Hepatocyte (in vitro differentiated cells): Measurements from ENCODE around the gene ADCY1. TPM values are rescaled to one million over a fixed set of nuclear protein-coding genes. Genes with fewer than 3 reads are reported as not detected.

ENCODE experiments used
- DNase-seq: peaks from one replicate; pipeline ENCODE4 v3.0.0-alpha.2; 2016; ENCODE audit warnings: low spot score
- H2AFZ ChIP-seq: fragments of 200-600 bp; sonication (generic); 2 replicates; pipeline ENCODE4 v1.6.0; 2016; ENCODE audit warnings: antibody characterized with exemption, mild to moderate bottlenecking
- H3K27ac ChIP-seq: fragments of 200-600 bp; sonication (generic); 2 replicates; pipeline ENCODE4 v1.5.1; 2016; ENCODE audit warnings: mild to moderate bottlenecking
- H3K27me3 ChIP-seq: fragments of 200-600 bp; sonication (generic); 2 replicates; pipeline ENCODE4 v1.6.1; 2016
- H3K36me3 ChIP-seq: fragments of 200-600 bp; sonication (generic); replicated peaks from 2 replicates; pipeline ENCODE4 v1.5.1; 2016; ENCODE audit warnings: low read depth; ENCODE audit not compliant: insufficient read depth
- H3K4me1 ChIP-seq: fragments of 200-600 bp; sonication (generic); 2 replicates; pipeline ENCODE4 v1.5.1; 2016; ENCODE audit warnings: mild to moderate bottlenecking, moderate library complexity; ENCODE audit not compliant: insufficient read depth
- H3K4me2 ChIP-seq: fragments of 200-600 bp; sonication (generic); 2 replicates; pipeline ENCODE4 v1.6.0; 2016
- H3K4me3 ChIP-seq: fragments of 200-600 bp; sonication (generic); 2 replicates; pipeline ENCODE4 v1.5.1; 2016; ENCODE audit warnings: mild to moderate bottlenecking
- H3K79me2 ChIP-seq: fragments of 200-600 bp; sonication (generic); 2 replicates; pipeline ENCODE4 v1.6.0; 2017; ENCODE audit warnings: mild to moderate bottlenecking
- H3K9me2 ChIP-seq: fragments of 200-600 bp; sonication (generic); replicated peaks from 2 replicates; pipeline ENCODE4 v1.6.0; 2017; ENCODE audit warnings: mild to moderate bottlenecking; ENCODE audit not compliant: insufficient read depth
- H3K9me3 ChIP-seq: fragments of 200-600 bp; sonication (generic); 2 replicates; pipeline ENCODE4 v1.5.1; 2016; ENCODE audit warnings: low read depth, mild to moderate bottlenecking
- H4K20me1 ChIP-seq: fragments of 200-600 bp; sonication (generic); 2 replicates; pipeline ENCODE4 v1.6.0; 2016; ENCODE audit warnings: mild to moderate bottlenecking; ENCODE audit not compliant: insufficient read depth, poor library complexity, severe bottlenecking
- CTCF ChIP-seq: fragments of 200-600 bp; sonication (generic); IDR thresholded peaks from 2 replicates; pipeline ENCODE4 v1.5.1; 2016; ENCODE audit warnings: antibody characterized with exemption, mild to moderate bottlenecking; ENCODE audit not compliant: poor library complexity
- EZH2 ChIP-seq: fragments of 200-600 bp; sonication (generic); IDR thresholded peaks from 2 replicates; pipeline ENCODE4 v1.6.1; 2016; ENCODE audit warnings: antibody characterized with exemption, mild to moderate bottlenecking, borderline replicate concordance
- EZH2phosphoT487 ChIP-seq: fragments of 200-600 bp; sonication (generic); IDR thresholded peaks from one replicate; pipeline ENCODE4 v1.6.1; 2018; ENCODE audit warnings: antibody characterized with exemption, mild to moderate bottlenecking, low read depth, moderate library complexity; ENCODE audit not compliant: unreplicated experiment, severe bottlenecking
- WGBS: methylation state at CpG from one replicate; pipeline ENCODE4 v1.1.6; 2016; ENCODE audit warnings: low lambda C conversion rate; ENCODE audit errors: missing lambda C conversion rate; 5-methylcytosine and 5-hydroxymethylcytosine counted together
- polyA plus RNA-seq: library from polyadenylated mRNA; unstranded; fragments of >200 nt; fragmentation: Nextera tagmentation; extraction: Ambion mirVana; gene quantifications from 2 replicates; pipeline ENCODE4 v1.2.1, GENCODE V29; 2016
- total RNA-seq: library from RNA; depleted of rRNA; stranded (reverse); fragments of >200 nt; gene quantifications from 2 replicates; pipeline ENCODE4 v1.2.3, GENCODE V29; 2014

Gene ADCY1
- total and polyA plus RNA-seq, 2 experiments from 2014 or later: 1.3 to 2.9 TPM

DNA sequence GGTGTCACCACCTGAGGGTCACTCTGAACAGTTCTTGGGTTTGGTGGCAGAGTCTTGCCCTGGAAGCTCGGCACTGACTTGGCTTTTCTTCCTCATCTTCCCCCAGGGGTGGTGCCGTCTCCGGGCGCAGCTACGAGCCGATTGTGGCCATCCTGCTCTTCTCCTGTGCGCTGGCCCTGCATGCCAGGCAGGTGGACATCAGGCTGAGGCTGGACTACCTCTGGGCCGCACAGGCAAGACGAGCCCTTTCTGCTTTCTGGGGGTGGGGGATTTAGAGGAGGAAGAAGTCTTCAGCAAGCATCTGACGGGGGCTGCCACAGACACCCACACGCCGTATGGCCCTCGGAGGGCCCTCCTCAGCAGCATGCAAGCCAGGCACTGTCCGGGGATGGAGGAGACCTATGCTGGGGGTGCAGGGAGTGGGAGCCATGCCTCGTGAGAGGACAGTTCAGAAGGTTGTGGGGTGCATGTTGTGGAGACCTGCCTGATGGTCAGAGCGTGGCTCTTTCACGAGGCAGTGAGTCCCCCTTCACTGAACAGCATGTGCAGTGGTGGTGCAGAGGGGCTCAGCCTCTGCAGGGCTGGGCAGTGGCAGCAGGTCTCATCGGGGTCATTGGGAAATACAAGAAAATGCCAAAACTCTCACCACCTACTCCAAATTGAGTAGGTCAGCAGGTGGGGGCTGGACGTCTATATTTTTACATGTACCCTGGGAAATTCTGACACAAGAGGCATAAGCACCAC lies 112.4 kb downstream of the ADCY1 start:
- H3K4me3 ChIP-seq: no peak overlapping the region
- H3K79me2 ChIP-seq: no peaks in the 10 kb centered on the region
- DNase-seq: no peak
- no peak overlapping the region for H2AFZ ChIP-seq
- no peaks in the 10 kb centered on the region for H3K9me2 ChIP-seq
- WGBS: 93% methylated on average over 19 of the region's 19 CpGs
- H3K36me3 ChIP-seq: no peaks in the 10 kb centered on the region
- no peak overlapping the region for H3K27ac ChIP-seq
- H3K4me1 ChIP-seq: peaks cover 10% of the 10 kb centered on the region
- TF ChIP-seq EZH2phosphoT487: no peak
- TF ChIP-seq CTCF: no peak
- TF ChIP-seq EZH2: no peak
- no peaks in the 10 kb centered on the region for H3K27me3 ChIP-seq
- H4K20me1 ChIP-seq: no peaks in the 10 kb centered on the region
- no peak overlapping the region for H3K4me2 ChIP-seq
- no peaks in the 10 kb centered on the region for H3K9me3 ChIP-seq

- 93% methylated on average over 3 of the region's 3 CpGs for WGBS
- H3K27me3 ChIP-seq: no peaks in the 10 kb centered on the region
- H3K4me1 ChIP-seq: peaks cover 10% of the 10 kb centered on the region
- H3K4me3 ChIP-seq: no peak overlapping the region
- TF ChIP-seq EZH2phosphoT487 (no peak), EZH2 (no peak), CTCF (no peak)
- no peak for DNase-seq
- H3K9me3 ChIP-seq: no peaks in the 10 kb centered on the region
- no peaks in the 10 kb centered on the region for H3K79me2 ChIP-seq
- H3K27ac ChIP-seq: no peak overlapping the region
- no peak overlapping the region for H2AFZ ChIP-seq
- H3K9me2 ChIP-seq: no peaks in the 10 kb centered on the region
- no peaks in the 10 kb centered on the region for H3K36me3 ChIP-seq
- H3K4me2 ChIP-seq: no peak overlapping the region
- no peaks in the 10 kb centered on the region for H4K20me1 ChIP-seq
These were observed 113.0 kb downstream of the ADCY1 start for GRCh38 chr7:45687185-45687560.

DNA sequence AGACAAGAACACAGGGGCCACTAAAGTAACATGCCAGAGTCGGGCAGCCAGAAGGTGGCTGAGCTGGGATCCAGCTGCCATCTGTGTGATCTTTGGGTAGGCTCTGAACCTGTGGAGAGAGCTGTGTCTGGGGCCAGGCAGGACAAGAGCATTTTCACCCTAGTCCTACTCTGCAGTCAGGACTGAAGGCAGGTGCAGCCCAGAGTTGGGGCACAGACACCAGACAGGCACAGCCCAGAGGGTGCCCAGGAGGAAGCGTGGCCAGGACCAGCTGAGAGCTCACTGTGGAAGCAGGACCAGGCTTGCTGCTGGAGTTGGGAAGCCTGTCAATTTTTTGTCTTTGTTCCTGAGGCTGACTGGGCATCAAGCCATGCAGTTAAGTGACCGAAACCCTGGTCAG lies 113.6 kb downstream of the ADCY1 start:
- 97% methylated on average over 3 of the region's 3 CpGs for WGBS
- no peak overlapping the region for H3K4me2 ChIP-seq
- no peak overlapping the region for H2AFZ ChIP-seq
- no peaks in the 10 kb centered on the region for H3K27me3 ChIP-seq
- H4K20me1 ChIP-seq: no peaks in the 10 kb centered on the region
- H3K9me3 ChIP-seq: no peaks in the 10 kb centered on the region
- H3K36me3 ChIP-seq: no peaks in the 10 kb centered on the region
- H3K9me2 ChIP-seq: no peaks in the 10 kb centered on the region
- H3K79me2 ChIP-seq: no peaks in the 10 kb centered on the region
- no peak overlapping the region for H3K4me3 ChIP-seq
- H3K27ac ChIP-seq: no peak overlapping the region
- DNase-seq: no peak
- H3K4me1 ChIP-seq: peaks cover 10% of the 10 kb centered on the region
- TF ChIP-seq CTCF (no peak), EZH2phosphoT487 (no peak), EZH2 (no peak)

DNA sequence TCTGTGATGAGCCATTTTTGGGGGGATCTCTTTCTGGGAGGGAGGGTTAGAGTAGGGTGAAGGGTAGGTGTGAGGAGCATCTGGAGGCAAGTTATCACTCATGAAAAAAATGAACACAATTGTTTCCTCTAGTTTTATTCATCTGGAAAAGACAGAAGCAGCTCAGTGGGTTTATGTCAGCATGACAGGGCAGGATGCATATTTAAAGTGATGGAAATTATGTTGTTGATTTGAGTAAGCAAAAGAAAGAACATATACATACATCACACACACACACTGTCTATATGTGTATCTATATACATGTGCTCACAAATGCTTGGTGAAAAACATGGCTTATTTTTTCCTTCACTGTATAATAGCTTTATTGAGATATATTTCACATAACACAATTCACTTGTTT lies 114.2 kb downstream of the ADCY1 start:
- no peak for DNase-seq
- Histone ChIP-seq H3K9me2 (no peaks in the 10 kb centered on the region), H3K27ac (no peak overlapping the region), H4K20me1 (no peaks in the 10 kb centered on the region), H2AFZ (no peak overlapping the region), H3K9me3 (no peaks in the 10 kb centered on the region), H3K79me2 (no peaks in the 10 kb centered on the region), H3K4me2 (no peak overlapping the region), H3K36me3 (no peaks in the 10 kb centered on the region), H3K4me1 (peaks cover 10% of the 10 kb centered on the region), H3K27me3 (no peaks in the 10 kb centered on the region), H3K4me3 (no peak overlapping the region)
- no peak for TF ChIP-seq EZH2
- TF ChIP-seq CTCF: no peak
- no peak for TF ChIP-seq EZH2phosphoT487
